Measurements from ENCODE around the gene HSD11B2.

DNA sequence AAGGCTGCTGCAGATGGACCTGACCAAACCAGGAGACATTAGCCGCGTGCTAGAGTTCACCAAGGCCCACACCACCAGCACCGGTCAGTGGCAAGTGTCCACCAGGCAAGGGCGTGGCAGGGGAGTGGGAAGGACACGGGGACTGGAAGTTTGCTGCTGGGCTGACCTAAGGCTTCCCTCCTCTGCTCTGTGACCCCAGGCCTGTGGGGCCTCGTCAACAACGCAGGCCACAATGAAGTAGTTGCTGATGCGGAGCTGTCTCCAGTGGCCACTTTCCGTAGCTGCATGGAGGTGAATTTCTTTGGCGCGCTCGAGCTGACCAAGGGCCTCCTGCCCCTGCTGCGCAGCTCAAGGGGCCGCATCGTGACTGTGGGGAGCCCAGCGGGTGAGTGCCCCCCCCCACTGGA is 4.8 kb downstream of the HSD11B2 start:
- TF ChIP-seq, protein P1, sequence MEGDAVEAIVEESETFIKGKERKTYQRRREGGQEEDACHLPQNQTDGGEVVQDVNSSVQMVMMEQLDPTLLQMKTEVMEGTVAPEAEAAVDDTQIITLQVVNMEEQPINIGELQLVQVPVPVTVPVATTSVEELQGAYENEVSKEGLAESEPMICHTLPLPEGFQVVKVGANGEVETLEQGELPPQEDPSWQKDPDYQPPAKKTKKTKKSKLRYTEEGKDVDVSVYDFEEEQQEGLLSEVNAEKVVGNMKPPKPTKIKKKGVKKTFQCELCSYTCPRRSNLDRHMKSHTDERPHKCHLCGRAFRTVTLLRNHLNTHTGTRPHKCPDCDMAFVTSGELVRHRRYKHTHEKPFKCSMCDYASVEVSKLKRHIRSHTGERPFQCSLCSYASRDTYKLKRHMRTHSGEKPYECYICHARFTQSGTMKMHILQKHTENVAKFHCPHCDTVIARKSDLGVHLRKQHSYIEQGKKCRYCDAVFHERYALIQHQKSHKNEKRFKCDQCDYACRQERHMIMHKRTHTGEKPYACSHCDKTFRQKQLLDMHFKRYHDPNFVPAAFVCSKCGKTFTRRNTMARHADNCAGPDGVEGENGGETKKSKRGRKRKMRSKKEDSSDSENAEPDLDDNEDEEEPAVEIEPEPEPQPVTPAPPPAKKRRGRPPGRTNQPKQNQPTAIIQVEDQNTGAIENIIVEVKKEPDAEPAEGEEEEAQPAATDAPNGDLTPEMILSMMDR (tag by site-specific recombination; IDR thresholded peaks at IDR 0.05): no peak
- TF ChIP-seq KLF16 (tag by site-specific recombination; IDR thresholded peaks at IDR 0.05) (no peak), SP2 (tag by site-specific recombination; IDR thresholded peaks at IDR 0.05) (no peak), ZSCAN23 (tag by site-specific recombination; IDR thresholded peaks at IDR 0.05) (no peak), ZNF585B (tag by site-specific recombination; IDR thresholded peaks at IDR 0.05) (no peak), BCL11A (tag by site-specific recombination; IDR thresholded peaks at IDR 0.05; ENCODE audit: low read depth) (no peak), ZSCAN30 (tag by site-specific recombination; IDR thresholded peaks at IDR 0.05) (no peak)
- TF ChIP-seq, protein P2, sequence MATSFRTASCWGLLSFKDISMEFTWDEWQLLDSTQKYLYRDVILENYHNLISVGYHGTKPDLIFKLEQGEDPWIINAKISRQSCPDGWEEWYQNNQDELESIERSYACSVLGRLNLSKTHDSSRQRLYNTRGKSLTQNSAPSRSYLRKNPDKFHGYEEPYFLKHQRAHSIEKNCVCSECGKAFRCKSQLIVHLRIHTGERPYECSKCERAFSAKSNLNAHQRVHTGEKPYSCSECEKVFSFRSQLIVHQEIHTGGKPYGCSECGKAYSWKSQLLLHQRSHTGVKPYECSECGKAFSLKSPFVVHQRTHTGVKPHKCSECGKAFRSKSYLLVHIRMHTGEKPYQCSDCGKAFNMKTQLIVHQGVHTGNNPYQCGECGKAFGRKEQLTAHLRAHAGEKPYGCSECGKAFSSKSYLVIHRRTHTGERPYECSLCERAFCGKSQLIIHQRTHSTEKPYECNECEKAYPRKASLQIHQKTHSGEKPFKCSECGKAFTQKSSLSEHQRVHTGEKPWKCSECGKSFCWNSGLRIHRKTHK (tag by site-specific recombination; IDR thresholded peaks at IDR 0.05): no peak
- TF ChIP-seq, protein P3, sequence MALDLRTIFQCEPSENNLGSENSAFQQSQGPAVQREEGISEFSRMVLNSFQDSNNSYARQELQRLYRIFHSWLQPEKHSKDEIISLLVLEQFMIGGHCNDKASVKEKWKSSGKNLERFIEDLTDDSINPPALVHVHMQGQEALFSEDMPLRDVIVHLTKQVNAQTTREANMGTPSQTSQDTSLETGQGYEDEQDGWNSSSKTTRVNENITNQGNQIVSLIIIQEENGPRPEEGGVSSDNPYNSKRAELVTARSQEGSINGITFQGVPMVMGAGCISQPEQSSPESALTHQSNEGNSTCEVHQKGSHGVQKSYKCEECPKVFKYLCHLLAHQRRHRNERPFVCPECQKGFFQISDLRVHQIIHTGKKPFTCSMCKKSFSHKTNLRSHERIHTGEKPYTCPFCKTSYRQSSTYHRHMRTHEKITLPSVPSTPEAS (tag by site-specific recombination; IDR thresholded peaks at IDR 0.05): no peak
- TF ChIP-seq, protein P4, sequence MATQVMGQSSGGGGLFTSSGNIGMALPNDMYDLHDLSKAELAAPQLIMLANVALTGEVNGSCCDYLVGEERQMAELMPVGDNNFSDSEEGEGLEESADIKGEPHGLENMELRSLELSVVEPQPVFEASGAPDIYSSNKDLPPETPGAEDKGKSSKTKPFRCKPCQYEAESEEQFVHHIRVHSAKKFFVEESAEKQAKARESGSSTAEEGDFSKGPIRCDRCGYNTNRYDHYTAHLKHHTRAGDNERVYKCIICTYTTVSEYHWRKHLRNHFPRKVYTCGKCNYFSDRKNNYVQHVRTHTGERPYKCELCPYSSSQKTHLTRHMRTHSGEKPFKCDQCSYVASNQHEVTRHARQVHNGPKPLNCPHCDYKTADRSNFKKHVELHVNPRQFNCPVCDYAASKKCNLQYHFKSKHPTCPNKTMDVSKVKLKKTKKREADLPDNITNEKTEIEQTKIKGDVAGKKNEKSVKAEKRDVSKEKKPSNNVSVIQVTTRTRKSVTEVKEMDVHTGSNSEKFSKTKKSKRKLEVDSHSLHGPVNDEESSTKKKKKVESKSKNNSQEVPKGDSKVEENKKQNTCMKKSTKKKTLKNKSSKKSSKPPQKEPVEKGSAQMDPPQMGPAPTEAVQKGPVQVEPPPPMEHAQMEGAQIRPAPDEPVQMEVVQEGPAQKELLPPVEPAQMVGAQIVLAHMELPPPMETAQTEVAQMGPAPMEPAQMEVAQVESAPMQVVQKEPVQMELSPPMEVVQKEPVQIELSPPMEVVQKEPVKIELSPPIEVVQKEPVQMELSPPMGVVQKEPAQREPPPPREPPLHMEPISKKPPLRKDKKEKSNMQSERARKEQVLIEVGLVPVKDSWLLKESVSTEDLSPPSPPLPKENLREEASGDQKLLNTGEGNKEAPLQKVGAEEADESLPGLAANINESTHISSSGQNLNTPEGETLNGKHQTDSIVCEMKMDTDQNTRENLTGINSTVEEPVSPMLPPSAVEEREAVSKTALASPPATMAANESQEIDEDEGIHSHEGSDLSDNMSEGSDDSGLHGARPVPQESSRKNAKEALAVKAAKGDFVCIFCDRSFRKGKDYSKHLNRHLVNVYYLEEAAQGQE (tag by site-specific recombination; IDR thresholded peaks at IDR 0.05): no peak

Data from HEK293 (cell line).